Left colon (tissue), 2 donors: Measurements from ENCODE around the gene CHST3. TPM values are rescaled to one million over a fixed set of nuclear protein-coding genes. Genes with fewer than 3 reads are reported as not detected.

Experiments
- ATAC-seq: fragments of 200-7000 bp; cut with Tn5 transposase; one replicate; pipeline ENCODE4 v1.9.1; 2020; ENCODE audit warnings: mild to moderate bottlenecking, moderate library complexity
- DNase-seq, 2 donors: peaks; one replicate each; pipeline ENCODE4 v3.0.0-alpha.2; 2020
- intact Hi-C, 2 donors: fragments of 100-400 bp; cut with DNase I in 1 of 2; cut with micrococcal nuclease in 1 of 2; formaldehyde crosslinking; loops; one replicate each; pipeline versions ENCODE4 v1.11.2 to v1.14.0; 2022; cut with DNase I, micrococcal nuclease
- total RNA-seq, 2 donors: library from RNA; stranded (reverse); fragmentation: NEBNext Ultra II Directional; extraction: Animal tissue kit (Norgen Biotek cat#: 25700); gene quantifications; one replicate each; pipeline ENCODE4 v1.2.1, GENCODE V29; 2021
- donor health status: DM: no; HTN: no; CAD: no.
- donor health status: DM: yes; HTN: yes; CAD: no.

Gene CHST3
- total RNA-seq, 2 donors from 2014 or later, result 1.1 to 2.7 TPM

GRCh38 chr10:72002354-72003295, 38.4 kb downstream of the CHST3 start:
- intact Hi-C loops, result no loop called here
- no peak for DNase-seq
- no peak for ATAC-seq

GRCh38 chr10:72006026-72006425, 41.8 kb downstream of the CHST3 start:
- DNase-seq (no peak), ATAC-seq (no peak)
- intact Hi-C loops, result no loop called here

- ATAC-seq, result no peak
These were observed 43.2 kb downstream of the CHST3 start for GRCh38 chr10:72007246-72007892.

GRCh38 chr10:72008096-72008981, 44.1 kb downstream of the CHST3 start:
- DNase-seq (no peak), ATAC-seq (no peak)
- intact Hi-C loops, result no loop called here

More at GRCh38 chr10:72007246-72007892, 43.2 kb downstream of the CHST3 start:
- intact Hi-C loops, result no loop called here
- no peak for DNase-seq

- DNase-seq (no peak), ATAC-seq (no peak)
- intact Hi-C loops, result no loop called here
These were observed 44.8 kb downstream of the CHST3 start for GRCh38 chr10:72009051-72009424.

GRCh38 chr10:72009425-72010081, 45.4 kb downstream of the CHST3 start:
- ATAC-seq, result peak; percentile 45
- peak; percentile 46 to 92 for DNase-seq
- intact Hi-C loops, result no loop called here

GRCh38 chr10:72010234-72010973, 46.2 kb downstream of the CHST3 start:
- intact Hi-C loops, result no loop called here
- ATAC-seq (no peak), DNase-seq (no peak)

- intact Hi-C loops, result no loop called here
- ATAC-seq, result no peak
- DNase-seq, result no peak
These were observed 46.8 kb downstream of the CHST3 start for GRCh38 chr10:72011016-72011415.

GRCh38 chr10:72011468-72011867, 47.3 kb downstream of the CHST3 start:
- DNase-seq (no peak), ATAC-seq (no peak)
- intact Hi-C loops, result no loop called here

GRCh38 chr10:72011976-72012512, 47.8 kb downstream of the CHST3 start:
- no peak for ATAC-seq
- no peak for DNase-seq
- intact Hi-C loops, result no loop called here

GRCh38 chr10:72012796-72013195, 48.6 kb downstream of the CHST3 start:
- intact Hi-C loops, result no loop called here
- ATAC-seq, result no peak
- no peak for DNase-seq

GRCh38 chr10:72013202-72013945, 49.2 kb downstream of the CHST3 start:
- no peak for ATAC-seq
- DNase-seq, result no peak
- intact Hi-C loops, result no loop called here

- intact Hi-C loops, result no loop called here
- DNase-seq, result no peak
- ATAC-seq, result no peak
These were observed 50.0 kb downstream of the CHST3 start for GRCh38 chr10:72014197-72014596.

- intact Hi-C loops, result no loop called here
- DNase-seq (no peak), ATAC-seq (no peak)
These were observed 50.7 kb downstream of the CHST3 start for GRCh38 chr10:72014785-72015480.

GRCh38 chr10:72015841-72016240, 51.6 kb downstream of the CHST3 start:
- ATAC-seq (peak; percentile 95), DNase-seq (peak; percentile 48 to 61)
- intact Hi-C loops, result no loop called here

- ATAC-seq, result no peak
- intact Hi-C loops, result no loop called here
- DNase-seq, result no peak
These were observed 52.6 kb downstream of the CHST3 start for GRCh38 chr10:72016608-72017300.
